Neuron (in vitro differentiated cells): ENCODE measurements around the gene ELOVL7.
"Not testable (repeated sequence)": the region's sequence is repeated elsewhere in the genome, so short reads cannot be mapped to it uniquely, and the experiment has no call there.

Experiments
- H2AFZ ChIP-seq: one replicate; pipeline ENCODE4 v1.6.1; 2013; ENCODE audit warnings: low read depth, mild to moderate bottlenecking, inconsistent platforms, low read length, moderate library complexity
- H3K27me3 ChIP-seq: one replicate; pipeline ENCODE4 v1.6.1; 2013; ENCODE audit warnings: low read length; ENCODE audit not compliant: insufficient read depth
- H3K36me3 ChIP-seq: one replicate; pipeline ENCODE4 v1.6.1; 2013; ENCODE audit warnings: low read length; ENCODE audit not compliant: insufficient read depth
- H3K4me1 ChIP-seq: one replicate; pipeline ENCODE4 v1.6.1; 2013; ENCODE audit warnings: low read length; ENCODE audit not compliant: insufficient read depth
- H3K4me3 ChIP-seq: 2 replicates; pipeline ENCODE4 v1.5.1; 2013; ENCODE audit warnings: mild to moderate bottlenecking, low read length, moderate library complexity
- H3K9me3 ChIP-seq: one replicate; pipeline ENCODE4 v1.6.1; 2013; ENCODE audit warnings: low read length

Gene ELOVL7

DNA sequence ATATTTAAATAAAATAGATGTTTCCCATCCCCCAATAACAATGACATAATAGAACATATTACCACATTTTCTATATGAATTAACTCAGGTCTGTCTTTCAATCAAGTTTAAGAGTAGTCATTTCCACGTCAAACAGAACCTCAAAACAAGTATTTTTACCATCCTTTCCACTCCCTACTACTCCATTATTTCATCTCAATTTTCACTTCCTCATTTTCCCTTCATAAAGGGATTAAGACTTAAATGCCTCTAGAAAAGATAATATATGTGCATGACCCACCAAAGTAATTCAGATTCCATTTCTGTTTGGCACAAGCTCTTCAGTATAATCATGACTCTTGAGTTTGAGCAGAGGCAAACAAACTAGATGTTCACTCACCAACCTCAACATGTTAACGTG, 40.4 kb downstream of the ELOVL7 start:
- H3K4me1 ChIP-seq, result no peaks in the 10 kb centered on the region
- no peak overlapping the region for H2AFZ ChIP-seq
- H3K4me3 ChIP-seq, result no peak overlapping the region
- H3K36me3 ChIP-seq, result no peaks in the 10 kb centered on the region
- no peaks in the 10 kb centered on the region for H3K27me3 ChIP-seq
- H3K9me3 ChIP-seq, result no peaks in the 10 kb centered on the region

DNA sequence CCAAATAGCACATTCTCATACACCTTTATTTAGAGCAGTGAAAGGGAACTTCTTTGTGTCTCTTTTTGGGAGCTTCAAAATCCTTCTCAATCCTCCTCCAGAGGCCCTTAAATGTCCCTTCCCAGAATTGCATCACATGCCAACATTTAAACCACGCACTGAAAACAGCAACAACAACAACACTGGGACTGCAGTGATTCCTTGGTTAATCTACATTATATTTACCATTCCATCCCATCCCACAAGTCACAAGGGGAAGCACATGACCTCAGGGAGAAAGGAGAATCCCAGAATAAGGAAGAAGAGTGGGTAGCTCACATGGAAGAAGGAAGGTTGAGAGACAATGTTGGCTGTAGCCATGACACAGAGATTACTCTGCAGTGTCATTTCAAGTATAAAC, 41.1 kb downstream of the ELOVL7 start:
- Histone ChIP-seq H3K4me3 (no peak overlapping the region), H3K4me1 (no peaks in the 10 kb centered on the region)

GRCh38 chr5:60802226-60802625, 41.8 kb downstream of the ELOVL7 start:
- Histone ChIP-seq H3K36me3 (no peaks in the 10 kb centered on the region), H2AFZ (no peak overlapping the region), H3K27me3 (no peaks in the 10 kb centered on the region), H3K4me1 (no peaks in the 10 kb centered on the region), H3K4me3 (no peak overlapping the region), H3K9me3 (no peaks in the 10 kb centered on the region)

More for the DNA sequence above, 41.1 kb downstream of the ELOVL7 start:
- Histone ChIP-seq H3K36me3 (no peaks in the 10 kb centered on the region), H3K27me3 (no peaks in the 10 kb centered on the region), H3K9me3 (no peaks in the 10 kb centered on the region), H2AFZ (no peak overlapping the region)

GRCh38 chr5:60797482-60798153, 46.5 kb downstream of the ELOVL7 start:
- Histone ChIP-seq H3K4me3 (no peak overlapping the region), H3K4me1 (no peaks in the 10 kb centered on the region), H3K27me3 (no peaks in the 10 kb centered on the region), H3K36me3 (no peaks in the 10 kb centered on the region), H2AFZ (no peak overlapping the region), H3K9me3 (no peaks in the 10 kb centered on the region)

DNA sequence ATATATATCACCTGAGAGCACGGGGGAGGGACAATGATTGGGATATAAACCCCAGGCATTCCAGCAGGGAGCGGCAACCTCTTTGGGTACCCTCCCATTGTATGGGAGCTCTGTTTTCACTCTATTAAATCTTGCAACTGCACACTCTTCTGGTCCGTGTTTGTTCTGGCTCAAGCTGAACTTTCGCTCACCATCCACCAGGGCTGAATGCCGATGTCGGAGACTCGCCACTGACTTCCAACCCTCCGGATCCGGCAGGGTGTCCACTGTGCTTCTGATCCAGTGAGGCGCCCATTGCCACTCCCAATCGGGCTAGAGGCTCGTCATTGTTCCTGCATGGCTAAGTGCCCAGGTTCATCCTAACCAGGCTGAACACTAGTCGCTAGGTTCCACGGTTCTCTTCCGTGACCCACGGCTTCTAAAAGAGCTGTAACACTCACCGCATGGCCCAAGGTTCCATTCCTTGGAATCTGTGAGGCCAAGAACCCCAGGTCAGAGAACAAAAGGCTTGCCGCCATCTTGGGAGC, 48.6 kb downstream of the ELOVL7 start:
- H3K27me3 ChIP-seq, H3K9me3 ChIP-seq, H2AFZ ChIP-seq, H3K4me1 ChIP-seq, H3K36me3 ChIP-seq, H3K4me3 ChIP-seq: not testable (repeated sequence)

- Histone ChIP-seq H3K27me3 (no peaks in the 10 kb centered on the region), H3K4me3 (no peak overlapping the region), H3K4me1 (no peaks in the 10 kb centered on the region), H3K36me3 (no peaks in the 10 kb centered on the region), H3K9me3 (no peaks in the 10 kb centered on the region), H2AFZ (no peak overlapping the region)
These were observed 49.4 kb downstream of the ELOVL7 start for GRCh38 chr5:60794691-60795090.

DNA sequence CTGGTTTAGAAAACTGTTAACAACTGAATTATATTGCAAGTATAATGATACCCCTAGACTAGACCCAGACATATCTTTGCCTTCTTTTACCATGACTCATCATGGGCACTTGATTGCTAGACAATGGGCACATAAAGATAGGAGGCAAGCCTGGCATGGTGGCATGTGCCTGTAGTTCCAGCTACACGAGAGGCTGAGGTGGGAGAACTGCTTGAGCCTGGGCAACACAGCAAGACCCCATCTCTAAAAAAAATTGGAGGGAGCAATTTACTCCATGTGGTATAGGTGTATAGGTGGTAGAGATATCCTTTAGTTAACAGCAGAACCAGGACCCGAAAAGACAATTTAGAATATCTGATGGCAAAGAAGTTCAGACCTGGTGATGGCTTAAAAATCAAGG, 51.6 kb downstream of the ELOVL7 start:
- H3K4me1 ChIP-seq, result no peaks in the 10 kb centered on the region
- no peaks in the 10 kb centered on the region for H3K36me3 ChIP-seq
- no peaks in the 10 kb centered on the region for H3K27me3 ChIP-seq
- H3K4me3 ChIP-seq, result no peak overlapping the region
- H3K9me3 ChIP-seq, result no peaks in the 10 kb centered on the region
- no peak overlapping the region for H2AFZ ChIP-seq

DNA sequence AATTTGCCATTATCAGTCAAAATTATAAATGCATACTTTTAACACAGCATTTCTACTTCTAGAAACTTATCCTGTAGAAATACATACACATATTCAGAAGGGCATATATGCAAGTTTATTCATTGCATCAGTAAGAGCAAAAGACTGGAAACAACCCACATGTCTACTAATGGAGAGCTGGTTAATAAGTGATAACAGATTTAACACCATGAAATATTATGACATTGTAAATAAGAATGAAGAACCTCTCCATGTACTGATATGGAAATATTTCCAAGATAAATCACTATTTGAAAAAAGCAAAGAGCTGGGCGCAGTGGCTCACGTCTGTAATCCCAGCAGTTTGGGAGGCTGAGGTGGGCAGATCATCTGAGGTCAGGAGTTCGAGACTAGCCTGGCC, 54.5 kb downstream of the ELOVL7 start:
- Histone ChIP-seq H3K4me3 (no peak overlapping the region), H2AFZ (no peak overlapping the region), H3K9me3 (no peaks in the 10 kb centered on the region), H3K4me1 (no peaks in the 10 kb centered on the region), H3K27me3 (no peaks in the 10 kb centered on the region), H3K36me3 (no peaks in the 10 kb centered on the region)

DNA sequence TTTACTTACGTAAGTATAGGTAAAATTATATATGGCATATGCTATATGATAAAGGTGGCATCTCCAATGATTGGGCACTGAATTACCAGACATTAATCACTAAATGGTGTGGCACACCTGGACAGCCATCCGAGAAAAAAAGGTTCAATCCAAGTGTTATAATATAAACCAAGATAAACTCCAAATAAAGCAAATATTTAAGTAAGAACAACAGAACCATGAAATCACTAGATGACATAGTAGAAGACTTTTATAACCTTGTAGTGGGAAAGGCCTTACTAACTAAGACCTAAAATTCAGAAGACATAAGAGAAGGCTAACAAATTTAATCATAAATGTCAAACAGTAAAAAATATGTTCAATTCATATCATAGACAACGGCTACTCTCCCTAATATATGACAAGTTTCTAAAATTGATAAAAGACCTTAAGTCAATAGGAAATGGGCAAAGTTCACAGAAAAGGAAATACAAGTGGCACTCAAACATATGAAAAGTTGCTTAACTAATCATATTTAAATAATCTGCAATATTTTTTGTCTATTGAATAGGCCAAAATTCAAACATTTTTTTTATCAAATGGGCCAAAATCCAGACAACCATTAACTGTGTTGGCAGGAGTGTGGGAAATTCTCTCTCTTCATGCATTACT, 55.1 kb downstream of the ELOVL7 start:
- no peak overlapping the region for H3K4me3 ChIP-seq
- no peaks in the 10 kb centered on the region for H3K4me1 ChIP-seq
- H2AFZ ChIP-seq, result no peak overlapping the region
- no peaks in the 10 kb centered on the region for H3K36me3 ChIP-seq
- H3K27me3 ChIP-seq, result no peaks in the 10 kb centered on the region
- H3K9me3 ChIP-seq, result no peaks in the 10 kb centered on the region

- Histone ChIP-seq H2AFZ (no peak overlapping the region), H3K36me3 (no peaks in the 10 kb centered on the region), H3K4me3 (no peak overlapping the region), H3K27me3 (no peaks in the 10 kb centered on the region), H3K4me1 (no peaks in the 10 kb centered on the region), H3K9me3 (no peaks in the 10 kb centered on the region)
These were observed 64.6 kb downstream of the ELOVL7 start for GRCh38 chr5:60779466-60779865.

DNA sequence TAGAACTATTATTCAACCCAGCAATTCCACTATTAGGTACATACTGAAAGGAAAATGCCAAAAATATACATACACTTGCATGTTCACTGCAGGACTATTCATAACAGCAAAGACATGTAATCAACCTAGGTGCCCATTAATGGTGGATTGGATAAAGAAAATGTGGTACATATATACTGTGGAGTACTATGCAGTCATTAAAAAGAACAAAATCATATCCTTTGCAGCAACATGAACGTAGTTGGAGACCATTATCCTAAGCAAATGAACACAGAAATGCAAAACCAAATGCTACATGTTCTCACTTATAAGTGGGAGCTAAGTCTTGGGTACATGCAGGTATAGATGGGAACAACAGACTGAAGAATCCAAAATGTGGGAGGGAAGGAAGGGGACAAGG, 67.7 kb downstream of the ELOVL7 start:
- H3K4me3 ChIP-seq, result no peak overlapping the region
- no peaks in the 10 kb centered on the region for H3K36me3 ChIP-seq
- no peaks in the 10 kb centered on the region for H3K9me3 ChIP-seq
- H3K27me3 ChIP-seq, result no peaks in the 10 kb centered on the region
- H3K4me1 ChIP-seq, result no peaks in the 10 kb centered on the region
- H2AFZ ChIP-seq, result no peak overlapping the region

- Histone ChIP-seq H3K4me3 (no peak overlapping the region), H3K36me3 (no peaks in the 10 kb centered on the region), H3K9me3 (no peaks in the 10 kb centered on the region), H2AFZ (no peak overlapping the region), H3K27me3 (no peaks in the 10 kb centered on the region), H3K4me1 (no peaks in the 10 kb centered on the region)
These were observed 78.9 kb downstream of the ELOVL7 start for GRCh38 chr5:60765019-60765709.

GRCh38 chr5:60763061-60763460, 81.0 kb downstream of the ELOVL7 start:
- Histone ChIP-seq H3K9me3 (no peaks in the 10 kb centered on the region), H3K27me3 (no peaks in the 10 kb centered on the region), H3K36me3 (no peaks in the 10 kb centered on the region), H3K4me1 (no peaks in the 10 kb centered on the region), H3K4me3 (no peak overlapping the region), H2AFZ (no peak overlapping the region)
